Ovary (tissue), 9 donors: ENCODE results near the gene OPA1. TPM values are rescaled to one million over a fixed set of nuclear protein-coding genes. Genes with fewer than 3 reads are reported as not detected.

ENCODE experiments used
- DNase-seq, 5 donors: peaks; one replicate each; pipeline ENCODE4 v3.0.0-alpha.2; 2019 to 2020
- H3K27ac ChIP-seq, 2 donors: fragments of 200-600 bp; one replicate each; pipeline versions ENCODE4 v1.5.1 to v1.8.0; 2019 to 2022
- H3K27me3 ChIP-seq: fragments of 200-600 bp; one replicate; pipeline ENCODE4 v1.8.0; 2022
- H3K36me3 ChIP-seq: fragments of 200-600 bp; sonication (generic); one replicate; pipeline ENCODE4 v1.5.1; 2019
- H3K4me1 ChIP-seq: one replicate; pipeline ENCODE4 v1.8.1; 2013; ENCODE audit warnings: mild to moderate bottlenecking, moderate library complexity; ENCODE audit not compliant: insufficient read depth
- H3K4me3 ChIP-seq: fragments of 200-600 bp; sonication (generic); one replicate; pipeline ENCODE4 v1.5.1; 2017
- H3K9me3 ChIP-seq, 2 donors: fragments of 200-600 bp in 1 of 2; sonication (generic) in 1 of 2; one replicate each; pipeline versions ENCODE4 v1.5.1 to v1.8.1; 2013 to 2019; ENCODE audit warnings: mild to moderate bottlenecking in 1 of 2, moderate library complexity in 1 of 2
- EP300 ChIP-seq: sonication (generic); formaldehyde crosslinking; IDR thresholded peaks from one replicate; pipeline ENCODE4 v1.6.1; 2017; ENCODE audit warnings: antibody characterized with exemption
- POLR2A ChIP-seq: fragments of 450-650 bp; IDR thresholded peaks from one replicate; pipeline ENCODE4 v1.6.1; 2017; ENCODE audit warnings: antibody characterized with exemption, mild to moderate bottlenecking, moderate library complexity
- WGBS, 3 donors: extraction: QIAGEN DNeasy Blood & Tissue Kit in 1 of 3; methylation state at CpG; one replicate each; pipeline versions ENCODE4 v1.1.5 to v1.1.7; 2013 to 2017; 5-methylcytosine and 5-hydroxymethylcytosine counted together
- intact Hi-C, 4 donors: fragments of 100-400 bp; cut with DNase I; formaldehyde crosslinking; loops; one replicate each; pipeline versions ENCODE4 v1.11.0 to v1.15.1; 2022 to 2023
- polyA plus RNA-seq, 2 donors: library from polyadenylated mRNA; stranded (reverse); fragments of 200-250 nt in 1 of 2; fragments of 350-450 nt in 1 of 2; fragmentation: Illumina TruSeq in 1 of 2; extraction: RNeasy Lipid Tissue Mini Kit (QIAGEN cat#74804) in 1 of 2; gene quantifications; one replicate each; pipeline ENCODE4 v1.2.3, GENCODE V29; 2013 to 2014
- total RNA-seq, 7 donors: library from RNA; depleted of rRNA in 2 of 7; stranded (reverse); fragments of >200 nt in 2 of 7; fragmentation: NEBNext Ultra II Directional in 3 of 7; extraction: Animal tissue kit (Norgen Biotek cat#: 25700) in 3 of 7; gene quantifications; one replicate each; pipeline versions ENCODE4 v1.1.0 to v1.2.4, GENCODE V29; 2016 to 2023
- TF ChIP-seq, protein P1 (sequence below), 3 donors: fragments of 450-650 bp in 2 of 3; fragments of 200-600 bp in 1 of 3; IDR thresholded peaks; one replicate each; pipeline versions ENCODE4 v1.5.1 to v1.8.0; 2016 to 2022; ENCODE audit warnings: antibody characterized with exemption in 3 of 3, mild to moderate bottlenecking in 1 of 3
- donor health status: DM: no; HTN: no; CAD: no; lungs with moderate emphysema.
- donor health status: DM: no; HTN: no; CAD: no.
- donor health status: Bipolar disorder and iron deficiency.
- donor health status: DM: yes; HTN: yes; CAD: no.
- donor health status: DM: no; HTN: no; CAD: no.
- donor health status: DM: yes; HTN: yes; CAD: no.

OPA1 gene
- total and polyA plus RNA-seq, 9 donors = 14.4 to 50.4 (median 33.7) TPM

- Histone ChIP-seq H3K4me3 (no peak overlapping the region), H3K27ac (no peak overlapping the region), H3K4me1 (no peaks in the 10 kb centered on the region), H3K9me3 (no peaks in the 10 kb centered on the region), H3K36me3 (no peaks in the 10 kb centered on the region), H3K27me3 (no peaks in the 10 kb centered on the region)
- intact Hi-C loops = loop anchor here in 1 of 4 donors (10.0 kb wide), 1 partner anchor 97 kb away; no protein-coding TSS in a partner anchor
- no peak for DNase-seq
- no peak for TF ChIP-seq POLR2A
- TF ChIP-seq, protein P1, sequence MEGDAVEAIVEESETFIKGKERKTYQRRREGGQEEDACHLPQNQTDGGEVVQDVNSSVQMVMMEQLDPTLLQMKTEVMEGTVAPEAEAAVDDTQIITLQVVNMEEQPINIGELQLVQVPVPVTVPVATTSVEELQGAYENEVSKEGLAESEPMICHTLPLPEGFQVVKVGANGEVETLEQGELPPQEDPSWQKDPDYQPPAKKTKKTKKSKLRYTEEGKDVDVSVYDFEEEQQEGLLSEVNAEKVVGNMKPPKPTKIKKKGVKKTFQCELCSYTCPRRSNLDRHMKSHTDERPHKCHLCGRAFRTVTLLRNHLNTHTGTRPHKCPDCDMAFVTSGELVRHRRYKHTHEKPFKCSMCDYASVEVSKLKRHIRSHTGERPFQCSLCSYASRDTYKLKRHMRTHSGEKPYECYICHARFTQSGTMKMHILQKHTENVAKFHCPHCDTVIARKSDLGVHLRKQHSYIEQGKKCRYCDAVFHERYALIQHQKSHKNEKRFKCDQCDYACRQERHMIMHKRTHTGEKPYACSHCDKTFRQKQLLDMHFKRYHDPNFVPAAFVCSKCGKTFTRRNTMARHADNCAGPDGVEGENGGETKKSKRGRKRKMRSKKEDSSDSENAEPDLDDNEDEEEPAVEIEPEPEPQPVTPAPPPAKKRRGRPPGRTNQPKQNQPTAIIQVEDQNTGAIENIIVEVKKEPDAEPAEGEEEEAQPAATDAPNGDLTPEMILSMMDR (IDR thresholded peaks at IDR 0.05) = no peak
- TF ChIP-seq EP300 = no peak
- WGBS, 3 donors = 95 to 96% (median 95%) methylated on average over 5 of the region's 5 CpGs
These were observed 84.7 kb downstream of the OPA1 start for GRCh38 chr3:193677734-193678133.

- no peak for DNase-seq
- Histone ChIP-seq H3K9me3 (no peaks in the 10 kb centered on the region), H3K27me3 (no peaks in the 10 kb centered on the region), H3K4me1 (no peaks in the 10 kb centered on the region), H3K27ac (no peak overlapping the region), H3K36me3 (no peaks in the 10 kb centered on the region), H3K4me3 (no peak overlapping the region)
- TF ChIP-seq, protein P1 (IDR thresholded peaks at IDR 0.05) = no peak
- intact Hi-C loops = no loop called here
- WGBS, 3 donors = 62 to 66% (median 63%) methylated on average over 2 of the region's 2 CpGs
These were observed 87.2 kb downstream of the OPA1 start for GRCh38 chr3:193680220-193680619.

- 67 to 78% (median 77%) methylated on average over 1 of the region's 1 CpG for WGBS, 3 donors
- no peak for TF ChIP-seq POLR2A
- TF ChIP-seq, protein P1 (IDR thresholded peaks at IDR 0.05) = no peak
- DNase-seq = no peak
- no peaks in the 10 kb centered on the region for H3K9me3 ChIP-seq
- H3K27ac ChIP-seq = no peak overlapping the region
- H3K36me3 ChIP-seq = no peaks in the 10 kb centered on the region
- no peaks in the 10 kb centered on the region for H3K4me1 ChIP-seq
- intact Hi-C loops = no loop called here
- no peak overlapping the region for H3K4me3 ChIP-seq
- no peaks in the 10 kb centered on the region for H3K27me3 ChIP-seq
These were observed 88.6 kb downstream of the OPA1 start for GRCh38 chr3:193681631-193682030.

DNA sequence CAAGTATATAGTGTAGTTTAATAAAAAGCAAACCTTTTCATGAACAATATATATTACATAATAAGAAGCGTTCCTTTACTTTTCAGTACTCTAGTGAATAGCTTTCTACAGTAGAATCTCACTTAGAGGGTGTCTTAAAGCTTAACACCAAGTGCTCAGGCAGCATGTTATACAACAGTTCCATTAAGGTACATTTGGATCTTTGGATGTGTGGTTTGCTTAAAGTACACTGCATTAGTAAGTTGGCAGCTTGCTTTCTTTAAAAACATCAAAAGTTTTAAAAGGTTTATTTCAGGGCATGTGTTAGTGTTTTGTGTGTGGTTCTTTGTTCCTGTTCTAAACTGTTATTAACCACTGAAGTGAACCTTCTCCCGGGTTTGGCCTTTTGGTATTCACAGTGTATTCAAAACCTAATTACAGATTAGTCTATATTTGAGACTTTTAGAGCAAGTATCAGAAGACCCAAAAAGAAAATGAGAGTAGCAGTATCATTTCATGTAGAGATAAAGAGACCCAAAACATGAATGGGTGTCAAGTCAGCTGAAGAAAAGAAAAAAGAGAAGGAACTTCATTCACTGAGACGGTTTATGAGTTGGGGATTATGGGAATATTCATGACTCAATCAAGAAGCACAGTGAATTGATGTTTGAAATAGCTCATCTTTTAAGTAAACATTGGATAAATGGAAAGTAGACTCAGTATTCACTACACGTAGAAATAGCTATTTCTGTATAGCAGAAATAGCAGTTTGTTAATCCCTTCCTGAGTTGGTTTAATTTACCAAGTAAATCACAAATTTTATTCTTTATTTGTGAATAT is 93.9 kb downstream of the OPA1 start:
- H3K27me3 ChIP-seq = no peaks in the 10 kb centered on the region
- no peak for TF ChIP-seq POLR2A
- TF ChIP-seq EP300 = no peak
- TF ChIP-seq, protein P1 (IDR thresholded peaks at IDR 0.05) = no peak
- H3K4me3 ChIP-seq = no peak overlapping the region
- no peaks in the 10 kb centered on the region for H3K9me3 ChIP-seq
- 83 to 89% (median 87%) methylated on average over 4 of the region's 4 CpGs for WGBS, 3 donors
- no peak overlapping the region for H3K27ac ChIP-seq
- intact Hi-C loops = no loop called here
- no peaks in the 10 kb centered on the region for H3K36me3 ChIP-seq
- H3K4me1 ChIP-seq = no peaks in the 10 kb centered on the region
- DNase-seq = no peak
